Kidney (tissue), 14 donors: ENCODE measurements around the gene FAM83E. TPM values are rescaled to one million over a fixed set of nuclear protein-coding genes. Genes with fewer than 3 reads are reported as not detected.
A peak's percentile ranks its signal among the peaks of the same experiment; 100 is the strongest.

ENCODE experiments used
- DNase-seq, 5 donors: peaks; one replicate each; pipeline ENCODE4 v3.0.0-alpha.2; 2013 to 2020
- FAIRE-seq: peaks from 2 replicates; lab custom pipeline; 2012; peaks lifted over from hg19 to GRCh38; lab: Jason Lieb, UNC
- H3K27ac ChIP-seq, 2 donors: one replicate each; pipeline ENCODE4 v1.7.0; 2013; ENCODE audit warnings: low read depth in 2 of 2, low read length in 2 of 2, inconsistent platforms in 1 of 2
- H3K27me3 ChIP-seq: one replicate; pipeline ENCODE4 v1.7.1; 2013; ENCODE audit warnings: low read length, inconsistent platforms; ENCODE audit not compliant: control insufficient read depth, insufficient read depth
- H3K36me3 ChIP-seq, 3 donors: one replicate each; pipeline versions ENCODE4 v1.7.0 to v1.7.1; 2013; ENCODE audit warnings: low read length in 3 of 3, control low read depth in 1 of 3, inconsistent platforms in 1 of 3; ENCODE audit not compliant: insufficient read depth in 3 of 3, control insufficient read depth in 2 of 3
- H3K4me1 ChIP-seq, 3 donors: one replicate each; pipeline versions ENCODE4 v1.7.0 to v1.7.1; 2013; ENCODE audit warnings: low read length in 3 of 3, inconsistent platforms in 1 of 3, low read depth in 1 of 3; ENCODE audit not compliant: control insufficient read depth in 2 of 3, insufficient read depth in 2 of 3
- H3K4me3 ChIP-seq, 3 donors: one replicate each; pipeline versions ENCODE4 v1.7.0 to v1.8.1; 2013; ENCODE audit warnings: low read length in 3 of 3, control low read depth in 1 of 3, inconsistent platforms in 1 of 3
- H3K9ac ChIP-seq, 3 donors: one replicate each; pipeline versions ENCODE4 v1.7.0 to v1.7.1; 2013; ENCODE audit warnings: low read length in 3 of 3, control low read depth in 1 of 3, inconsistent platforms in 1 of 3
- H3K9me3 ChIP-seq, 3 donors: one replicate each; pipeline versions ENCODE4 v1.7.0 to v1.7.1; 2013; ENCODE audit warnings: low read length in 3 of 3, control low read depth in 1 of 3, inconsistent platforms in 1 of 3; ENCODE audit not compliant: control insufficient read depth in 2 of 3, insufficient read depth in 1 of 3
- intact Hi-C: fragments of 100-400 bp; cut with DNase I; formaldehyde crosslinking; loops from one replicate; pipeline ENCODE4 v1.11.1; 2022
- polyA plus RNA-seq: library from polyadenylated mRNA; stranded (reverse); fragments of 350-450 nt; fragmentation: Illumina TruSeq; extraction: RNeasy Lipid Tissue Mini Kit (QIAGEN cat#74804); gene quantifications from one replicate; pipeline ENCODE4 v1.2.3, GENCODE V29; 2014; ENCODE audit warnings: low read depth, low replicate concordance; ENCODE audit not compliant: insufficient read depth
- total RNA-seq: library from RNA; stranded (reverse); fragmentation: NEBNext Ultra II Directional; extraction: Animal tissue kit (Norgen Biotek cat#: 25700); gene quantifications from one replicate; pipeline ENCODE4 v1.2.1, GENCODE V29; 2021
- TF ChIP-seq, protein P1 (sequence below): IDR thresholded peaks from 3 replicates; pipeline ENCODE4 v1.5.1; 2012; ENCODE audit warnings: mild to moderate bottlenecking, moderate library complexity, borderline replicate concordance; ENCODE audit not compliant: insufficient read depth; ENCODE audit errors: extremely low read depth
- donor health status: control.
- donor health status: control.
- donor health status: control.
- donor health status: control.
- donor health status: control.
- donor health status: DM: yes; HTN: yes; CAD: no.
- donor health status: Normal renal cell carcinoma (clear cell type).

The FAM83E gene
- total and polyA plus RNA-seq, 2 donors from 2014 or later = 0.41 to 15.9 TPM

DNA sequence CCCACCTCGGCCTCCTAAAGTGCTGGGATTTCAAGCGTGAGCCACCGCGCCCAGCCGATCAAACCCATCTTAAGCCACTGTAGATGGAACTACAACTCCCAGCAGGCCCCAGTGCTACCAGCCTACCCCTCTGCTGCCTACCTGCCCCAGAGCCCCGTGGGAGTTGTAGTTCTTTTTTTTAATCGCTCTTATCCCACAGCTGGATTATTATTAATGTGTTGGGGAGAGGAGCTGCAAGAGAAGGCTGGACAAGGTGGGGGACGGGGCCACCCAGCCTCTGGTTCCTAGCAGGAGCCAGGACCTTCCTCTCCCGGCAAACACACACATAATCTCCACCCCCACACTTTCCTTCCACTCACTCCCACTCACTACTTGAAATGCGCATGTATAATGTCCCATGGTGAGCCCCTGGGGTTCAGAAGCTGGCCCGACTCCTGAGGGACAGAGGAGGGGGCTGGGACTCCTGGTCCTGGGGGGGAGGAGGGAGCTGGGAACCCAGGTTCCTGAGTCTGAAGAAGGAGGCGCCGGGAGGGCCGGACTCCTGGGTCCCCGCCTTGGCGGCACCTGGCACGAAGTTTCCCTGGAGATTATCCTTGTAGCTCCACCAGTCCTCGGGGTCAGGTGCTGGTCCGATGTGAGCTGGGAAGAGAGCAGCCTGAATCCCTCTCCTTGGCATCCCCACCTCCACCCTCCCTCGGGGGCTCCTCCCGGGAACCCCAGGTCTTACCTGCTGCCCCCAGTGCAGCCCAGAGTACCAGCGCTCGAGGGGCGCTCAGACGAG is 30.2 kb upstream of the FAM83E start:
- Histone ChIP-seq H3K27ac (peak overlapping the region; percentile 87 to 95), H3K36me3 (no peaks in the 10 kb centered on the region), H3K4me1 (peaks cover 0 to 7% (median 0%) of the 10 kb centered on the region in 3 donors), H3K9me3 (no peaks in the 10 kb centered on the region), H3K27me3 (no peaks in the 10 kb centered on the region), H3K4me3 (peak overlapping the region; percentile 52 to 70 (median 61)), H3K9ac (peak overlapping the region in 2 of 3 donors; percentile 23 to 82)
- DNase-seq (peak; percentile 81 to 92 (median 89)), FAIRE-seq (no peak)
- intact Hi-C loops = no loop called here
- TF ChIP-seq, protein P1, sequence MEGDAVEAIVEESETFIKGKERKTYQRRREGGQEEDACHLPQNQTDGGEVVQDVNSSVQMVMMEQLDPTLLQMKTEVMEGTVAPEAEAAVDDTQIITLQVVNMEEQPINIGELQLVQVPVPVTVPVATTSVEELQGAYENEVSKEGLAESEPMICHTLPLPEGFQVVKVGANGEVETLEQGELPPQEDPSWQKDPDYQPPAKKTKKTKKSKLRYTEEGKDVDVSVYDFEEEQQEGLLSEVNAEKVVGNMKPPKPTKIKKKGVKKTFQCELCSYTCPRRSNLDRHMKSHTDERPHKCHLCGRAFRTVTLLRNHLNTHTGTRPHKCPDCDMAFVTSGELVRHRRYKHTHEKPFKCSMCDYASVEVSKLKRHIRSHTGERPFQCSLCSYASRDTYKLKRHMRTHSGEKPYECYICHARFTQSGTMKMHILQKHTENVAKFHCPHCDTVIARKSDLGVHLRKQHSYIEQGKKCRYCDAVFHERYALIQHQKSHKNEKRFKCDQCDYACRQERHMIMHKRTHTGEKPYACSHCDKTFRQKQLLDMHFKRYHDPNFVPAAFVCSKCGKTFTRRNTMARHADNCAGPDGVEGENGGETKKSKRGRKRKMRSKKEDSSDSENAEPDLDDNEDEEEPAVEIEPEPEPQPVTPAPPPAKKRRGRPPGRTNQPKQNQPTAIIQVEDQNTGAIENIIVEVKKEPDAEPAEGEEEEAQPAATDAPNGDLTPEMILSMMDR = no peak

DNA sequence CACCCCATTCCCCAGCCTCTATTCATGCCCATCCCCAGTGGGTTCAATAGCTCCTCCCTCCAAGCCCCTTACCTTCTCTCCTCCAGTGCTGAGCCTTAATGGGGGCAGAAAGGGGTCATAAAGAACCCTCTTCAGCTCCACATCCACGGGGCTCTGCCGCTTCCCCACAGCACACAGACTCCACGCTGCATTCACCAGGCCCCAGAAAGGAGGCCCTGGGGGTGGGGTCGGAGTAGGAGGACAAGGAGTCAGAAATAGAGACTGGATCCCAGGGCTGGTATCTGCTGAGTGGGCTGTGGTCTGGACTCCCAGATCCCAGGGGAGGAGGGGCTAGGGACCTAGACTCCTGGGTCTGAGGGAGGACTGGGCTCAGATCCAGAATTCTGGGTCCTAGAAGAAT is 29.5 kb upstream of the FAM83E start:
- Histone ChIP-seq H3K4me3 (peak overlapping the region in 1 of 3 donors; percentile 70), H3K27ac (no peak overlapping the region), H3K4me1 (peaks cover 0 to 7% (median 0%) of the 10 kb centered on the region in 3 donors), H3K9me3 (no peaks in the 10 kb centered on the region), H3K27me3 (no peaks in the 10 kb centered on the region), H3K9ac (no peak overlapping the region), H3K36me3 (no peaks in the 10 kb centered on the region)
- FAIRE-seq (no peak), DNase-seq (no peak)
- TF ChIP-seq, protein P1 = no peak
- intact Hi-C loops = no loop called here

DNA sequence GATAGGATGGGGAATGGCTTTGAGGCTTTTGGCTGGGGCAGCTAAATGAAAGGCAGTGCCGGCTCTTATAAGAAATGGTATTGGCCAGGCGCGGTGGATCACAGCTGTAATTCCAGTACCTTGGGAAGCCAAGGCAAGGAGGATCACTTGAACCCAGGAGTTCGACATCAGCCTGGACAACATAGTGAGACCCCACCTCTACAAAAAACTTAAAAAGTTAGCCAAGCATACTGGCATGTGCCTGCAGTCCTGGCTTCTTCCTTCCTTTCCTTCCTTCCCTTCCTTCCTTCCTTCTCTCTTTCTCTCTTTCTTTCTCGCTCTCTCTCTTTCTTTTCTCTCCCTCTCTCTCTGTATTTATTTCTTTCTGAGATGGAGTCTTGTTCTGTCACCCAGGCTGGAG is 28.0 kb upstream of the FAM83E start:
- H3K27me3 ChIP-seq = no peaks in the 10 kb centered on the region
- no peak overlapping the region for H3K9ac ChIP-seq
- no peaks in the 10 kb centered on the region for H3K9me3 ChIP-seq
- intact Hi-C loops = no loop called here
- TF ChIP-seq, protein P1 = no peak
- H3K4me3 ChIP-seq = no peak overlapping the region
- DNase-seq (no peak), FAIRE-seq (no peak)
- no peaks in the 10 kb centered on the region for H3K36me3 ChIP-seq
- peaks cover 5 to 13% (median 8%) of the 10 kb centered on the region in 3 donors for H3K4me1 ChIP-seq
- no peak overlapping the region for H3K27ac ChIP-seq
